GM18907 (cell line): ENCODE measurements around the gene HNRNPL.

Source experiments
- ATAC-seq: cut with Tn5 transposase; IDR thresholded peaks from one replicate; pipeline ENCODE4 v1.9.1; 2021; ENCODE audit warnings: mild to moderate bottlenecking, moderate library complexity; ENCODE audit not compliant: unreplicated experiment

HNRNPL gene

DNA sequence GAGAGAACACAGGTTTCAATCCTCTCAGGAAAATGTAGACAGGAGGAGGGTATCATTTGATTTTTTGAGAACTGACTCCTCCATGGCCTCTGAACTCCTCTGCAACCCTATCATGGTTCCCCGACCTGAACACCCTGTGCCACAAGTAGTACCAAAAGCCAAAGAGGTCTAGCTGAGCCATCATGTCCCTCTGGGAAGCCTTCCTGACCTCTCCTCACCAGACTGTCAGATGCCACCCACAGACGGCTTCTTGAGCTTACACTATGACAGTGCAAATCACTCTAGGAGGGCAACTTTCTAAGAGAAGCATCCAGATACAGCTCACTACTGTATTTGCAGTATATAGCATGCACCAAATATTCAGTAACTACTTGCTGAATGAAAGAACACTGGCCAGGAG, 3.7 kb downstream of the HNRNPL start:
- ATAC-seq: no peak

DNA sequence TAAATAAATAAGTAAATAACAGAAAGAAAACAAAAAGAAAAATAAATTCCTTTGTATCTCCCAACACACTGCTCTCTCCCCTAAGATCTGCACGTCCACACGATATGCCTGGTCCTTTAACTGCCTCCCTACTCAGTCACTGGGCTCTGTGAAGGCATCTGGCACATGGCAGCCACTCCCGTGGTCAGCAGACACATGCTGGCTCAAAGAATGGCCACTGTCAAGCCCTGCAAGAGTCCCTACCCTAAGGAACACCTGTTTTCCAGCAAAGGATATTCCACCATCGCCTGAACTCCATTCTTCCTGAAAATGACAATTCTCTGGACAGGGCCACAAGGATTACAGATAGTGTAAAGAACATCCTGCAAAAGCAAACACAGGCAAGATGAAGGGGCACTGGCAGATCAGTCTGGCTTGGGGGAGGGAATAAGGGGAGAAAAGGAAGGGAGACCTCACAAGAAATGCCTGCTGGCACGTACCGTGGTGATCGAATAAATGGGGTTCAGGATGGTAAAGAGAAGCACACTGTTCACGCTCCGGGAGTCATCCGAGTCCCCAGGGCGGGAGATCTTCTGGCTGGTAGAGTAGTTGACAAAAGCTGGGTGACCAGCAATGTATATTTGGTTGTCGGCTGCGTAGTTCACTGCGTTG, 4.3 kb downstream of the HNRNPL start:
- no peak for ATAC-seq

DNA sequence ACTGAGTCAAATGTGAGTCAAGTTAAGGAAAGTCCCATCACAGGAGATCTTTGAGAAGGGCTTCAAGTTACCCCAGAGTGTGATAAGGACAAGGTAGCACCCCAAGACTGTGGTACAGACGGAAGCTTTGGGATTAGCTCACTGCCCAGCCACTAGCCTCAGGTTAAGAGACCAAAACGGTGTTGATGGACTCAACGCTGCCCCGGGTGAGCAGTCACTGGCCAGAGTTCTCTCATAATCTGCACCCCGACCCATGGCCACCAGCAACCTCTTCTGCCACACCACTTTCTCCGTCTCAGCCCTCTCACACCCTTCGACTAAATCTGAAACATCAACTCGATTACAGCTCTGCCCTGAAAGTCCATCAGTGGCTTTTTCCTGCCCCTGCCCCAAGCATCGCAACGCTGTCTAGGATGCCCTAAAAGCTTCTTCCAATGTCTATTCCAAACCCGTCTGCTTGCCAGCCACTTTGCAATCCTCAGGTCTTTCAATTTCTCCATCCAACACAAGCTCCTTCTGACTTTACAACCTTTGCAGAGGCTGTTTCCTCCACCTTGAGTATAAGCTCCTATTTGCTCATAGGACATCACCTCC, 5.6 kb downstream of the HNRNPL start:
- no peak for ATAC-seq

DNA sequence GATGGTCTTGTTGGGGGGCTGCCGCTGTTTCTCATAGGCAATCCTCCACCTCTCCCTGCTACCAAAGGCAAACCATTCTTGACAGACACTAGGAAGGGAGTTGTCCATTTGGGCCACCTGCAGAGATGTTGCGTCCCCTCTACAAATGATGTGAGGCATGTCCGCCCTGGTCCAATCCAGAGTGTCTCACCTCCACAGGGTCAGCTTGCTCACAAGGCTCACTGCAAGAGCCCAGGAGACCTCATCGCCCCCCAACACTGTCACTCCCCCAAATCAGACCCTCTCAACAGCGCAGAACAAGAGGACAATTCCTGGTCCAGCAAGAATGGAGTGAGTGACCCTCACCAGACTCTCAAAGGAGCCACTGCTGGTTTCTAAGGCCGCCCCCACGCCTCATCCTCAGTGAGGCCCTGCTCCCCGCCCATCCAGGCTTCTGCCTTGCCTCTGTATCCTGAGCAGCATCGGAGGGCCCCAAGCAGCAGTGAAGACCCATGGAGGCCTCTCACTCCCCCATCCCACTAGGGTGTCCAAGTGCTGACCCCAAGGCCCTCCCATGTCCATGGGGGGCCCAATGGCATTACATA, 6.5 kb downstream of the HNRNPL start:
- ATAC-seq: no peak

DNA sequence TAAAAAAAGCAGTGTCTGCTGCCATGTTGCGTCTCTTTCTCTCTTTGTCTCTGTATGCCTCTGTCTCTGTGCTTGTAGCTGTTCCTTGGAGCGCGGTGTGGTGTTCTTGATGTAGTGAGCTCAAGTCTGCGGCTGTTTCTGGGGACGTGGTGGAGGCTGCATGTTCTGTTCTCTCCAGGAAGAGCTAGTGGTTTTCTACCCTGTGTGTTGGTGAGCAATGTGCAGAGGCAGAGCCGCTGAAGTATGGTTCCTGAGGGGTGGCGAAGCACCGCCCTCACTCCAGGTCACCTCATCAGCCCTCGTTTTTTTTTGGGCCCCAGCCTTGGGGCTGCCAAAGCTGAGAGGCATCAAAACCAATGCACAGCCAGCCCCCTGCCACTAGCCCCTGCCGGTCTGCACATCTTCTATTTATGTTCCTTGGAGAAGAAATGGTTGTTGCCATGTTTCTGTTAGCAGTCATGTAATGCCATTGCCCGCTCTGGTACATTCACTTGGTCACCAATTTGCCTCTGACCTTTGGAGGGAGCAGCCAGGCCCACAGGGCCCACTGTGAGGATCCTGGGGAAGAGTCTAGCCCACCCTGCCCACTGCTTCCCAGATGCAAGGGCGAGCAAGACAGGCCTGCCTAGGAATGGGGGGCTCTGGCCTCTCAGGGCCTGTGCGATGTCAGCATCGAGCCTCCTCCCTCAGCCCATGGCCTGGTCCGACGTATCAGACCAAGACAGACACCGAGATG, 7.2 kb downstream of the HNRNPL start:
- no peak for ATAC-seq

DNA sequence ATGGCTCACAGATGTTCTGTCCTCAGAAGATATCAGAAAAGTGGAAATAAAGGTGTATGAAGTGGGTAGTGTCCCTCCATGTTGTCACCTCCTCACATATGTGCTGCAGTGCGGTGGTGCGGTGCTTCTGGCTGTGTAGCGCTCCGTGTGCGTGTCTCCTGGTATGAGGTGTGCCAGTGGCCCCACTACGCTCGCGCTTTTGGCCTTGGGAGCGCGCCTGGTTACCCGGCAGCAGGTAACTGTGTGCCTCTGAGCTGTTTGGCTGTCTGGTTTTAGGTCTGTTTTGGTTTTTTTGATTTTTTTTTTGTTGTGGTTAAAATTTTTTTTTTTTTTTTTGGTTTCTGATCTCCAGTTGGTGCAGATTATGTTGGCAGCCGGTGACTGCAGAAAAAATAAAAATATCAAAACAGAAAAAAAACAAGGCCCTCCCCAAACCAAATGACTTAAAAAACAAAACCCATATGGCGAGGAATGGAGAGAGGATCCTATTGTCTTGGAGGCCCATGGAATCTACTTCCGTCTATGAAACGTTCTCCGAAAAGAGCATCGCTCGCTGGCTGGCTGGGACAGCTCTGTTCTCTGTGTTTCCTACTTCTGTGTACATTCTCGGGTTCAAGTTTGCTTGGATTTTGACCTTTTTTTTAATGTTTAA, 7.9 kb downstream of the HNRNPL start:
- no peak for ATAC-seq

DNA sequence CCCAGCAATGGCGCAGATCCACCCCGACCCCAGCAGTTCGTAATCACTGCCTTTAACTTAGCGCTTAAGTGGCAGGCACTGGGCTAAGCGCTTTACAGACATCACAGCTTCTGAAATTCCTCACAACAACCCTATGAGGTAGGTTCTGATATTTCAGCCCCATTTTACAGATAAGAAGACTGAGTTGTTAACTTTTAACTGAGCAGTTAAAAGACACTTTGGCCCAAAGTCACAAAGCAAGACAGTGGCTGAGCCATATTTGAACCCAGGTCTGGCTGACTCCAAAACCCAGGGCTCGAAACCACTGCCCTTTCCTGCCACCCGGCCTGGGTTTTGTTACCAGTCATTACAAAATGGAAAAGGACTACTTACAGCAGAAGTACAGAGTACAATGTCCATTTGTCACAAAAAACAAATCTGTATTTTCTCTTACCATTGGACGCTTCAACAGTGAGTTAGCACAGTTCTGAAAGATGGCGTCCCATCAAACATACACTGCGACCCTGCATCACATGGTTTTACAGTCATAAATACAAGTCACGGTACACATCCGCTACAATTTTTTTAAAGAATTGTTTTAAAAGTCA, 8.5 kb downstream of the HNRNPL start:
- ATAC-seq: no peak

DNA sequence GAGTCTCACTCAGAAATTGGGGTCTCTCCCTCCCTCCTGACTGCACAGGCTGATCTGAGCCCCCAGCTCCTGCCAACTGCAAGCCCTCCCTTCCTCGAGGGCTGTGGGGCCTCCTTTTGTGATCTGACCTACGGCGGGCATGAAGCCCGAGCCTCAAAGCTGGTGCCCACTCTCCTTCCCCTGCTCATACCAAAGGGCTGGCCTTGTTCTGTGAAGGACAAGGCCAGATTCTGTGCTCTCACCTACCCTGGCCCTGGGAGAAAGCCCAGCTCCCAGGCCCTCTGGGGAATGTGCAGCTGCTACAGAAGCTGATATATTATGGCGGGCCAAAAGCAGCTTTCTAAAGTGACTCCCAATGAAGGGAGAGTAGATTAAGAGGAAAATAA, 9.2 kb downstream of the HNRNPL start:
- no peak for ATAC-seq

DNA sequence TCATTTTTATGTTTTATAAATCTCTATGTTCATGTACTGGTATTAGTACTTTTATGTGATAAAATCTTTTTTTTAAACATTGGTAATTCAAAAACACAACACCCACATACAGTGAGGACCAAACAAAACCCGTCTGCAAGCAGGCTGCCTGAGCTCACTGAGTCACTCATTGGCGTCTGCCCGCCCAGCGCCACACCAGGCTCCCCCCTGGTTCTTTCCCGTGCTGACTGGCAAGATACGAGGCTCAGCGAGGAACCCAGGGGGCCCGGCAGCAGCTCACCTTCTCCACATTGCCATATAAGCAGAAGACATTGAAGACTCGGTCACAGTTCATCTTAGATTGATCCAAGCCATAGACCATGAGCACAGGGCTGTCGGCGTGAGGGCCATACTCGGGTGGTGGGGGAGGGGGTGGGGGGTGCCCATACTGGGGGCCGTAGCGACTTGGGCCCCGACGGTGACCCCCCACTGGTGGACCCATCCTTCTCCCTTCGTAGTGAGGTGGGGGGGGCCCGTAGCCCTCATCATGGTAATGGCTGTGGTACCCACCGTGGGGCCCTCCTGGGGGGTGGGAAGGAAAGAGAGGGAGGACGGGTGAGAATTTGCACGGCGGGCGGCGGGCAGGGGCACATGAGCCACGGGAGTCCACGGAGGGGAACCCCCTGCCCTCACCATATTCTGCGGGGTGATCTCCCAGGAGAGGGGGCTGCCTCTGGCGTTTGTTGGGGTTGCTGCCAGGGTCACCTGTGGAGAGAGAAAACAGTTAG, 9.8 kb downstream of the HNRNPL start:
- ATAC-seq: no peak

DNA sequence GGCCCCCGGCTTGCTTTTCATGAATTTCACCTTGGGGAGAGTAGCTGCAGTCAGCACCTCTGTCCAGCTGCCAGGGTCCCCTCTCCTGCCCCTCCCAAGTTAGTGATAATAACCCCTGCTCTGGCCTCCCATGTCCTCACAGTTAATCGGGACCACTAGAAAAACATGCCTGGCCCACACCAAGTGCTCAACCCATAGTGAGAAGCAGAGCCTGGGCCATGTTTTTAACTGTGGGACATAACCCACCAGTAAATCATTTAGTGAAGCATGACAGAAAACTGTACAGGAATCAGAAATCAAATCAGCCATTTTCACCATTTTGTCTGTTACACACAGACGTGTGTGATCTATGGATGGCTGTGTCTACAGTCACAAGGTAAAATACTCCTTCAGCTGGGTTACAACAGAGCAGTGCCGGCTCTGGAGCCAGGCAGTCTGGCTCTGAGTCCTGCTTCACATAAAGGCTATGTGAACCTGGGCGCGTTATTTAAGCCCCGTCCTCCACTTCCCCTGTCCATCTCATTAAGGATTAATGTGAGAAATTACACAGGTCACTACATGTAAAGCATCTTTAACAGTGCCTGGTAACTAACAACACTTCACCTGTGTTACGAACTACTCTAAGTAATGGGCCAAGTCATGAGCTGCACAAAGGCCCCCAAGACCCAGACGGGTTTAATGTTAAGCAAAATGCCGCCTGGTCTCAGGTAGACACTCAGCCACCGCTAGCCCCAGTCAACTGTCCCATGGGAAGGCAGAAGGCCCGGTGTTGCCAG, 10.6 kb downstream of the HNRNPL start:
- no peak for ATAC-seq

DNA sequence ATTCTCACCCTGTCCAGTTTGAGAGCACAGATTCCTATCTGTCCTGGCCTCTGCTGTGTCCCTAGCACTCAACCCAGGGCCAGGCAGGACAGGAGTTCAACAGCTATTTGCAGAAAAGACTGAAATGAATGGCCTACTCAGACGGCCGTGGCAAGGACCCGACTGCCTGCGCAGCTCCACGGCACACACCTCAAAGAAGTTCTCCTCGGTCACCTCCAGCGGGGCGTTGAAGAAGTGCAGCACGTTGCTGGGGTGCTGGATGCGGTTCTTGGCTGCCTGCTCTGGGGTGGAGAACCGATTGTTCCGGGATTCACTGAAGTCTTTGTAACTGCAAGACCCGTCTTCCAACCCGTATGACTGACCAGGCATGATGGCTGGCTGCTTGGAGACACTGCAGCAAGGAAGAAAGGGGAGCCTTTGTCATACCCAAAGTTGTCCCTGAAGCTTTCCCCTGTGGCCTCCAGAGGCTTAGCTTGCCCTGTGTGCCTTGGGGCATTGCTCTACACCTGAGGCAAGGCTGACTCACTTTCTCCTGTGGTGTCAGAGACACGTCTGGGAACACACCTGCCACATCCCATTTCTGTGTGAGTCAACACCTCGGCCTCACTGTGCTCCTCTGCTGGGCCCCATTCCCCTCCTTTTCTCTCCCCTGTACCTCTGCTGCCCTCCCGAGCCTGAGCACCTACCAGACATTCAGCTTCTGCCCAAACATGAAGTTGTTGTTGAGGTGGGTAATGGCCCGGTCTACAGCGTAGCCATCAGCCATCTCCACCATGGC, 11.4 kb downstream of the HNRNPL start:
- ATAC-seq: no peak

DNA sequence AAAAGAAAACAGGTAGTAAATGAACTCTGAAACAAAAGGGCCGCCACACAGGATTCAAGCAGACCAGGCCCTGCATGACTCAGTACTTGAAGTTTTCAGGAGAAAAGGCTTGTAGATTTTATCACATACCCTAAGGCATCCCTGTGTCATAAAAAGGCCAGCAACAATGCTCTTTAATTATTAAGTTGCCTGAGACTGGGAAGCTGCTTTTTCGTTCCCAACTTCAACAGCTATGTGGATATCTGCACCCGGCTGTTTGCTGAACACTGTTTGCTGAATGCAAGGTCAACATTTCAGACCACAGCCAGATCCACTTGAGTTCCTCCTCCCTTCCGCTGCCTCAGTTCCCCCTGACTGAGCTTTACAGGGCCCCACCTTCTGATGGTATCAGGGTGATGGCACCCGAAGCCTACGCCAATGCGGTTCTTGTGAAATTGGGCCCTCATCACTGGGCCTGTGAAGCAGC, 12.1 kb downstream of the HNRNPL start:
- ATAC-seq: no peak

DNA sequence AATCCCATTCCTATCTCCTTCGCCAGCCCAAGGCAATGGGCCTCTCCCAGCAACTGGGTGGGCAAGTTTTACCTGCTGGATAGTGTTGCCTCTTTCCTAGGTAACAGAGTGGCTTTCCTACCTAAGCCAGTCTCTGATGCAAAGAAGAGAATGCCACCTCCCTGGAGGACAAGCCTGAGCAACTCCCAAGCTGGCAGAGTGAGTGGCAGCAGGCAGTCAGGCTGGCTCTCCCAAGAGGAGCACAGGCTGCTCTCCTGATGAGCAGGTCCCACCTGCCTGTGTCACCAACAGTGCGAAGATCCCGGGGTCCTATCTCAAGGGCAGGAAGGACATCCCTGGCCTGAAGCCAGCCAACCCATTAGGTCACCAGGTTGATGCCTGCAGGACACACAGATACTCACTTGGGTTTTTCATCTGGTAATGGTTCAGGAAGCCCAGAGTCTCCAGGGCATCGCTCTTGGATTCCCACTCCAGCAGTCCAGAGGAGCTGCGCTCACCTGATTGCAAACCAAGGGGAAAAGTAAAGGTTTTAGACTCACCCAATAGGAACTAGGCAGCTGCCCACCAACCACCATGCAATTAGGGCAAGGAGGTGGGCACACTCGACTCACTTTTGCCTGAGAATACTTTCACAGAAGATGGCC, 12.7 kb downstream of the HNRNPL start:
- no peak for ATAC-seq

DNA sequence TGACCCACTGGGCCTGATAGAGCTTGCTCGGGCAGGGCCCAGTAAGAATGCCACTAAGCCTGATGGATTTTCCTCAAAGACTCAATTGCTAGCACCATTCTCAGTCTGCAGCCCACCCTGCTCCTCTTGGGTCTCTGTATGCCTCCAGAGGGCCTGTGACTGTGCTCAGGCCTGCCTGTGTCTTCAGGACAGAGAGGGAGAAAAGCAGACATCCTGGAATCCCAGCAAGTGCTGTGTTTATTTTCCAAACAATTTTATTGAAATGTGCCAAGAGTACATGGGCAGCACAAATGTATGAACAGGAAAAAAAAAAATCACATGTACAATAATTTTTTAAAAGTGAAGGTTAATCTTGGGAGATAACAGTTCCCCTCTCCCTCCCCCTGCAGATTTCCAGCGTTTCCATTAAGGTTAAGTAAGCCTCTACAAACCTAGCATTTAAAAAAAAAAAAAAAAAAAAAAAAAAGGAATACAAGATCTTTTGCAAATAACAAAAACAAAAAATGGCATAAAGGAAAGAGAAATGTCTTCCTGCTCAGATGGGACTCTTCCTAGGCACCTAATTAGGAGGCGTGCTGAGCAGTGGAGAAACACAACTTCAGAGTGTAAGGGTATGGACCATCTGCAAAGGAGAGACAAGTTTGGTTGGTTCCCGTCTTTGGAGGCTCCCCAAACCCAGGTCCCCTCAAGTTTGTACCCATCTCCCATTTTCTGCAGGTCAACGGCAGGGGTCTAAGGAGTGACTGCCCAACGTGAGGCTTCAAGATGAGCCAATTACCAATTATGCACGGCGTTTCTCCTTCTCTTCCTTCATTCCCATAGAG, 13.4 kb downstream of the HNRNPL start:
- no peak for ATAC-seq

DNA sequence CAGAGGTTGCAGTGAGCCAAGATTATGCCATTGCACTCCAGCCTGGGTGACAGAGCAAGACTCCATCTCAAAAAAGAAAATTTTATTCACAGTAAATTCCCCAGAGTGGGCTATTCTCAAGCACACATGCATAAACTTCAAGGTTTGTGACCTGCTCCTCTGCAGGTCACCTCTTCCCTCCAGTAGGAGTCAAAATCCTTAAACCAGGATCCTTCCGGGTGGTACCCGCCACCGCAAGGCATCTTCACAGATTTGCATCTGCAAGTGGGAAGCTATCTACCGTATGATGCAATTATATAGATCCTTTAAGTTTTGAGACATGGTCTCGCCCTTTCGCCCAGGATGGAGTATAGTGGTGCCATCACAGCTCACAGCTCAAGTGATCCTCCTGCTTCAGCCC, 15.2 kb downstream of the HNRNPL start:
- ATAC-seq: no peak

DNA sequence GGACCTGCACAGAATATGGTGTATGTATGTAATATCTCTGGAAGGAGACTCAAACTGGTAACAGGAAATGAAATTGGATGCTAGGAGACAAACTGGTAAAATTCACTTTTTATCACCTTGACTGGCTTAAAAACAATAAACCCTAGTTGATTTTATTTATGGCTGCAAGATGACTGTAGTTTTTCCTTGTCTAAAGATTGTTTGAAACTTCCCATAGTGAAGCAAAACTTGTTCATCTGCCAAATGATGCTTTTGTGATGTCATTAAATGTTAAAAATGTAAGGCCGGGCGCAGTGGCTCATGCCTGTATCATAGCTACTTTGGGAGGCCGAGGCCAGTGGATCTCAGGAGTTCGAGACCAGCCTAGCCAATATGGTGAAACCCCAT, 15.7 kb downstream of the HNRNPL start:
- ATAC-seq: no peak

DNA sequence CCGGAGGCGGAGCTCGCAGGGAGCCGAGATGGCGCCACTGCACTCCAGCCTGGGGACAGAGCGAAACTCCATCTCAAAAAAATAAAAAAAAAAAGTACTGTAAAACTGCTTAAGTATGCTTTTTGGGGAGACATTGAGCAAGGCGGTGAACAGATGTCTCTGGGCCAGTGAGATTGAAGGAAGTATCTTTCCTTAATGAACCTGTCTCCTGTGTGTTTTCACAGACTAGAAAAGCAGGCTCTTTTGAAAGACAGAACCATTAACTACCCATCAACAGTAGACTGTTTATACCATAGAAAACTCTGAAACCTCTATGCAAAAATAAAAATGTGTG, 16.7 kb downstream of the HNRNPL start:
- ATAC-seq: no peak
